Activated CD4-positive, alpha-beta T cell treated with anti-CD3 and anti-CD28 coated beads, Interleukin-2, amount 10 ng/mL, durations not matched to agents 24 days and 14 days (primary cell): Measurements from ENCODE around the gene SERPINB1. TPM values are rescaled to one million over a fixed set of nuclear protein-coding genes. Genes with fewer than 3 reads are reported as not detected.

Experiments
- DNase-seq: peaks from one replicate; pipeline ENCODE4 v3.0.0; 2022
- H3K27ac Mint-ChIP-seq: one replicate; pipeline ENCODE4 v1.8.0; 2022; ENCODE audit warnings: mild to moderate bottlenecking, mixed read lengths
- H3K27me3 Mint-ChIP-seq: one replicate; pipeline ENCODE4 v1.8.0; 2022; ENCODE audit warnings: mixed read lengths
- H3K36me3 Mint-ChIP-seq: one replicate; pipeline ENCODE4 v1.8.0; 2022; ENCODE audit warnings: low read depth, mild to moderate bottlenecking, mixed read lengths
- H3K4me1 Mint-ChIP-seq: one replicate; pipeline ENCODE4 v1.8.0; 2021; ENCODE audit warnings: mixed read lengths
- H3K4me3 Mint-ChIP-seq: one replicate; pipeline ENCODE4 v1.8.0; 2022; ENCODE audit warnings: mild to moderate bottlenecking, moderate library complexity, mixed read lengths
- H3K9me3 Mint-ChIP-seq: one replicate; pipeline ENCODE4 v1.8.0; 2021; ENCODE audit warnings: mixed read lengths
- intact Hi-C: fragments of 100-400 bp; cut with micrococcal nuclease; formaldehyde crosslinking; loops from one replicate; pipeline ENCODE4 v1.15.1; 2023
- total RNA-seq: library from RNA; stranded (reverse); gene quantifications from 2 replicates; pipeline ENCODE4 v1.2.3, GENCODE V29; 2022

Gene SERPINB1
- total RNA-seq, 1 donor from 2014 or later: 79.9 TPM

DNA sequence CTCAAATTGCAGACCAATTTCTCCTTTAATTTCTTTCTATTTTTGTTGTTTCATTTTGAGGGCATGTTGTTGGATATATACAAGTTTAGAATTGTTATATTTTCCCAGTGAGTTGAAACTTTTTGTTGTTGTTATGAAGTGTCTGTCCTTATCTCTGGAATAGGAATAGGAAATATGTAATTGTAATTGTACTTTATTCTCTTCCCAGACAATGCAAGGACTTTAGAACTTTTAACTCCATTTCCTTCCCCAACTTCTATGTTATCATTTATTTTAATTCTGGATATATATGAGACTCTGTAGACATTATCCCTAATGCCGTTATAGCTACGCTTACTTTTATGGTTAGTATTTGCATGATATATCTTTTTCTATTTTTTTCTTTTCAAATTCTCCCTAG, 12.4 kb downstream of the SERPINB1 start:
- Mint-ChIP-seq H3K27ac (no peak overlapping the region), H3K36me3 (peaks cover 24% of the 10 kb centered on the region), H3K27me3 (no peaks in the 10 kb centered on the region), H3K4me3 (no peak overlapping the region), H3K9me3 (peaks cover 2% of the 10 kb centered on the region), H3K4me1 (peaks cover 6% of the 10 kb centered on the region)
- intact Hi-C loops: no loop called here
- no peak for DNase-seq

DNA sequence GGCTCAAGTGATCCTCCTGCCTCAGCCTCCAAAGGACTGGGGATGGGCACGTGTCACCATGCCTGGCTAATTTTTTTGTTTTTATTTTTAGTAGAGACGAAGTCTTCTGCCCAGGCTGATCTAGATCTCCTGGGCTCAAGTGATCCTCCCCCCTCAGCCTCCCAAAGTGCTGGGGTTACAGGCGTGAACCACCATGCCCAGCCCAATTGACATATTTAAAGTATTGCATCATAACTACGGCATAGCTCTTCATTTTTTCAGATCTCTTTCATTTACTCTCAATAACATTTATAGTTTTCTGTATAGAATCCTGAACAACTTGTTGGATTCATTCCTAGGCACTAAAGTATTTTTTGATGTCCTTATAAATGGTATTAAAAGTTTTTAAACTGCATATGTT, 13.0 kb downstream of the SERPINB1 start:
- Mint-ChIP-seq H3K36me3 (peaks cover 21% of the 10 kb centered on the region), H3K27me3 (no peaks in the 10 kb centered on the region), H3K9me3 (no peaks in the 10 kb centered on the region), H3K27ac (no peak overlapping the region), H3K4me3 (no peak overlapping the region), H3K4me1 (peaks cover 5% of the 10 kb centered on the region)
- DNase-seq: peak; percentile 20
- intact Hi-C loops: no loop called here

DNA sequence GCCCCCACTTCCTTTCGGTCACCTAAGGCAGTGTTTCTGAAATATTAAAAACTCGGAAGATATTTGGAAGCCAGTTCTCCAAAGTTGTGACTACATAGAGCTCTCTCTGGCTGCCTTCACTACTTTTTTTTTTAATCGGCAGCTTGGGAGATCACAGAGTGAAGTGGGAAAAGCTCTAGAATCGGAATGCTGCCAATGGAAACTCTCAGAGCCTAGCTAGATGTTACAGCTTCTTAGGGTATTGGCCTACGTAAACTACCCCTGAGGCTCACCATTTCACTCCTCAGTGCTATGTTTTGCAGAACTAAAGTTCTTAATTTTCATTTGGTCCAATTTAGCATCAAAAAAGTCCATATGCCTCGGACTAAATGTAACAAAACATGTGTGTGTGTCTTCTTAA, 14.5 kb downstream of the SERPINB1 start:
- intact Hi-C loops: no loop called here

DNA sequence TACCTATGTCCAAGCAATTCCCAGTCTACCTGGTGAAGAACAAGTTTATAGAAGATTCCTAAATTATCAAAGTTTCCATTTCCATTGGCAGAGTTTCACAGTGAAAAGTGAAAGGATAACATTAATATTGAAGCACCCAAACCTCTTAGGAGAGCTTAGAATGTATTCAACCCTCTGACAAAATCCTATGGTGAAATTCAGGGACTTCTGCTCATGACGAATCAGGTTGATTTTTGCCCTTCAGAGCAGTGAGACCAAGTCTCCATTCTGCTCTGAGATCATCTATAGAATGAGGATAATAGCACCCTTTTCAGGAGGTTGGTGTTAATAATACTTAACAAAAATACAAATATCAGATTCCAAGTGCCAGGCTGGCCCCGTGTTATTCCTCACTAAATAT, 15.5 kb downstream of the SERPINB1 start:
- H3K27ac Mint-ChIP-seq: no peak overlapping the region
- no peak overlapping the region for H3K4me3 Mint-ChIP-seq
- peak; percentile 30 for DNase-seq
- intact Hi-C loops: no loop called here
- H3K9me3 Mint-ChIP-seq: no peaks in the 10 kb centered on the region
- H3K27me3 Mint-ChIP-seq: no peaks in the 10 kb centered on the region
- H3K4me1 Mint-ChIP-seq: peaks cover 7% of the 10 kb centered on the region
- peaks cover 20% of the 10 kb centered on the region for H3K36me3 Mint-ChIP-seq

More for the DNA sequence above, 14.5 kb downstream of the SERPINB1 start:
- Mint-ChIP-seq H3K4me3 (no peak overlapping the region), H3K27me3 (no peaks in the 10 kb centered on the region), H3K27ac (no peak overlapping the region), H3K4me1 (peaks cover 5% of the 10 kb centered on the region), H3K9me3 (no peaks in the 10 kb centered on the region), H3K36me3 (peaks cover 17% of the 10 kb centered on the region)
- DNase-seq: peak; percentile 30

DNA sequence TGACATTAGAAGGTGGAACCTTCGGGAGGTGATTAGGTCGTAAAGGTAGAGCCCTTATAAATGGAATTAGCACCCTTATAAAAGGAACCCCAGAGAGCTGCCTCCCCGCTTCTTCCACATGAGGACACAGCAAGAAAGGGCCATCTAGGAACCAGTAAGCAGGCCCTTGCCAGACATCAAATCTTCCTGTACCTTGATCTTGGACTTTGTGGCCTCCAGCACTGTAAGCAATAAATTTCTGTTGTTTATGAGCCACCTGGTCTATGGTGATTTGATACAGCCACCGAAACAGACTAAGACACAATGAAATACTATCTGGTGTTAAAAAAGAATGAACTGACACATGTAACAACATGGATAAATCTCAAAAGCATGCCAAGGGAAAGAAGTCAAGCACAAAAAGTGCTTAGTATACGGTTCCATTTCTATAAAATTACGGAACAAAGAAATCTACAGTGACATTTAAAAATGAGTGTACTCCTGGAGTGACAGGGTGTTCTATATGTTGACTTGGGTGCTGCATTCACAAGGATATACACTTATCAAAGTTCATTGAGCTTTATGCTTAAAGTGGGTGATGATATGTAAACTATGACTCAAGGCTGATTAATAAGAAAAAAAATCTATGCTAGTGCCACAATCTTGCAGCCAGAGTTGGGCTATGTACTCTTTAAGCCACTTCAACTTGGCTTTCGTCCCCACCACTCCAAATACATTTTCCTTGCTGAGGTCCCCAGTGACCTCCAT, 18.4 kb downstream of the SERPINB1 start:
- H3K4me1 Mint-ChIP-seq: peaks cover 21% of the 10 kb centered on the region
- DNase-seq: peak; percentile 40
- peaks cover 15% of the 10 kb centered on the region for H3K36me3 Mint-ChIP-seq
- H3K4me3 Mint-ChIP-seq: no peak overlapping the region
- intact Hi-C loops: no loop called here
- H3K27me3 Mint-ChIP-seq: no peaks in the 10 kb centered on the region
- no peak overlapping the region for H3K27ac Mint-ChIP-seq
- H3K9me3 Mint-ChIP-seq: no peaks in the 10 kb centered on the region

DNA sequence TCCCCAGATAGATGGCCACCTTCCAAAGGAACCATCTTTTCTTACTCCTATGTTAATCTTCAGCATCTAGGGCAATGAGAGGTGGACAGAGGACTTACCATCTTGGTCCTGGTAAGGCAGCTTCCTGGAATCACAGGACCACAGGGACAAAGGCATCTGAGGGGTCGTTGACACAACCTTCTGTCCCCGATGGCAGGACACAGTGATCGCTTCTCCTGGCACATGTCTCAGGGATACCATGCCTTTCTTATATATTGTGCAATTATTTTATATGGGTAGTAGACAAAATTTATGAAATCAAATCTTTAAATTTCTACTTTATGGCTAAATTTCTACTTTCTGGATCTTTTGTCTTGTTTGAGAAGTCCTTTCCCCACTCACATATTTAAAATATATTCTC, 20.1 kb downstream of the SERPINB1 start:
- peak; percentile 27 for DNase-seq
- intact Hi-C loops: no loop called here
- peaks cover 5% of the 10 kb centered on the region for H3K9me3 Mint-ChIP-seq
- H3K4me1 Mint-ChIP-seq: peaks cover 27% of the 10 kb centered on the region
- H3K27me3 Mint-ChIP-seq: no peaks in the 10 kb centered on the region
- no peak overlapping the region for H3K27ac Mint-ChIP-seq
- no peak overlapping the region for H3K4me3 Mint-ChIP-seq
- H3K36me3 Mint-ChIP-seq: peaks cover 24% of the 10 kb centered on the region

DNA sequence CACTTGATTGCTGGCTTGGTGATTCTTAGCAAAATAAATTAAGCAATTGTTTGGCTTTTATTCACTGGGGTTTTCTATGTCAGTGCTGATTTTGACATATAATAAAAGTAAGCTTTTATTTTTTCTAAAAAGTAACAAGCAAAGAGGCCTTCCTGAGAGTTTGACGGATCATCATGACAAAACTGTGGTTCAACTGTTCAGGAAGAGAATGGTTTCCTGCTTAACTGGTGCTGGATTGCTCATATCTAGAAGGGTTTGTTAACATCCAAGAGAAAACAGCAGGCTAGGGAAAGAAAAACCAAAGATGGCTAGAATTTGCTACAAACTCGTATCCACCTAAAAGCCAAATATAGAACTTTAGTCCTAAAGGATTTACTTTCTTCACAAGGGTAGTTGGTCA, 21.2 kb downstream of the SERPINB1 start:
- Mint-ChIP-seq H3K27ac (no peak overlapping the region), H3K9me3 (peaks cover 9% of the 10 kb centered on the region), H3K4me3 (no peak overlapping the region), H3K36me3 (peaks cover 31% of the 10 kb centered on the region), H3K27me3 (no peaks in the 10 kb centered on the region), H3K4me1 (peaks cover 27% of the 10 kb centered on the region)
- peak; percentile 45 for DNase-seq
- intact Hi-C loops: no loop called here

DNA sequence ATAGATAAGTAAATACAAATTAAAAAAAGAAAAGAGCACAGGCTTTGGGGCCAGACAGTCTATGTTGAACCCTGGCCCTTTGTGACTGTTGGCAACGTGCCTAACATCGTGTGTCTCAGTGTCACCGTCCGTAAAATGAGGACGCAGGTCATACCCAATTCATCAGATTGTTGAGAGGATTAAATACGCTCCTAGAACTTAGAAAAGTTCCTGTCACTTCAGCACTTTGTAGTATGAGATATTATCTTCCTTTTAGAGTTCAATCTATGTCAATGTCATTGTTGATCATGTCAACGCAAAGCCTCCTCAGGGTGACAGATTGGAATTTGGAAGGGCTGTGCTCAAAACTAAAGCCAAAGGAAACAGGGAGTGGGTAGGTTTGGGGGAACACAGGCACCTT, 21.7 kb downstream of the SERPINB1 start:
- Mint-ChIP-seq H3K36me3 (peaks cover 31% of the 10 kb centered on the region), H3K9me3 (peaks cover 9% of the 10 kb centered on the region), H3K4me3 (no peak overlapping the region), H3K27me3 (no peaks in the 10 kb centered on the region), H3K4me1 (peaks cover 27% of the 10 kb centered on the region), H3K27ac (no peak overlapping the region)
- DNase-seq: peak; percentile 40
- intact Hi-C loops: no loop called here

DNA sequence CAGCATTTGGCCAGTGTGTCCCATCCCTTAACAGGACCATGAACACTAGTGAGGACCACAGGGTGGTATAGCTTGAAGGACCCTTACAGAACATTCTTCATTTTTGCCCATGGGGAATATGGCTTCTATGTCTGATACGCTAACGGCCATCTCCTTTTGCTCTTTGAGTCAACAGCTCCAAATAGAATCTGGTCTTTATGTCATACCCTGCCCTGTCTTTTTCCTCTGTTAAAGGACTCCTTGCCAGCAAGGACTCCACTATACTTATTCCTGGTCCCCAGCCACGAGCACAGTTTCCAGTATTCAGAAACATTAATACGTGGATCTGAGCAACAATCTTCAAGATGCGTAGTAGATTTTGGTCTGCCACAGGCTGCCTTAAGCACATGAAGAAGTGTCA, 22.5 kb downstream of the SERPINB1 start:
- Mint-ChIP-seq H3K9me3 (peaks cover 9% of the 10 kb centered on the region), H3K27me3 (no peaks in the 10 kb centered on the region), H3K36me3 (peaks cover 29% of the 10 kb centered on the region), H3K27ac (no peak overlapping the region), H3K4me3 (no peak overlapping the region), H3K4me1 (peaks cover 27% of the 10 kb centered on the region)
- no peak for DNase-seq
- intact Hi-C loops: no loop called here

DNA sequence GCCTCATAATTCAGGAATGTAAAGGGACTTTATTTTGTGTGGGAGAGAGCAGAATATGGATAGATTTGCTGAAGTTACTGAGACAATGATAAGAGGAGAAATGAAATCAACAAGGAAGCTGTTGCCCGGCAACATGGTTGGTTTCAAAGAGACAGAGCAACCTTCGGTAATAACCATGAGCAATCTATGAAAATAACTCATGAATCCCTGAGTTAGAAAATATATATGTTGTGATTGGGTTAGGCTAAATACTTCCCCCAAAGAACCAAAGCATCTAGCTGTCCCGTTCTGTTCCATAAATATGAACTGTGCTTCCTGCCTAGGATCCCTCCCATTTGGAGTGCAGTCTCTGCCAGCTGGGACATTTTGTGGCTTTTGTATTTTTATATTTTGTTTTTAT, 23.1 kb downstream of the SERPINB1 start:
- H3K4me3 Mint-ChIP-seq: no peak overlapping the region
- H3K36me3 Mint-ChIP-seq: peaks cover 25% of the 10 kb centered on the region
- peaks cover 9% of the 10 kb centered on the region for H3K9me3 Mint-ChIP-seq
- no peak overlapping the region for H3K27ac Mint-ChIP-seq
- DNase-seq: no peak
- H3K4me1 Mint-ChIP-seq: peaks cover 27% of the 10 kb centered on the region
- intact Hi-C loops: no loop called here
- H3K27me3 Mint-ChIP-seq: no peaks in the 10 kb centered on the region

DNA sequence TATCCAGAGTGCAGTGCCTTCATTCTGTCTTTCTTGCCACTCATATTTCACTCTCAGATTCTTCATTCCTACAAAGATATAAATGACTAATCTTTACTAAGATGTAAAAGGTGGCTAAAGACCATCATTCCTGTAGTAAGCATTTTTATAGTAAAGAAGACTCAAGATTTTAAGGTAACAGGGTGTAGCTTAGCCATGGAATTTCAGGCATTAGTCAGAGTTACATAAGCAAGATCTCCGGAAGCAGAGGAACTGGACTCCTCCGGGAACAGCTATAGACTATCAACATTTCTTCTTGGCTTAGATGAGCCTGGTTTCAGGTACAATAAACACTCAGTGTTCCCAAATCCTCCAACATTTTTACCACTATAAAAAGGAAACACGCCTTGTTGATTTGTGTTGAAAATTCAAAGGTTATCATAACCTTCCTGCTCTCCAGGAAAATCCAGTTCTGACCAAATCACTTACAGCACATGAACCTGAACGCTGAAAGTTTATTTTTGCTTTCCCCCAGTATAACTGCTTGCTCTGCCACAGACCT, 23.7 kb downstream of the SERPINB1 start:
- Mint-ChIP-seq H3K9me3 (peaks cover 9% of the 10 kb centered on the region), H3K4me3 (no peak overlapping the region)
- intact Hi-C loops: no loop called here

DNA sequence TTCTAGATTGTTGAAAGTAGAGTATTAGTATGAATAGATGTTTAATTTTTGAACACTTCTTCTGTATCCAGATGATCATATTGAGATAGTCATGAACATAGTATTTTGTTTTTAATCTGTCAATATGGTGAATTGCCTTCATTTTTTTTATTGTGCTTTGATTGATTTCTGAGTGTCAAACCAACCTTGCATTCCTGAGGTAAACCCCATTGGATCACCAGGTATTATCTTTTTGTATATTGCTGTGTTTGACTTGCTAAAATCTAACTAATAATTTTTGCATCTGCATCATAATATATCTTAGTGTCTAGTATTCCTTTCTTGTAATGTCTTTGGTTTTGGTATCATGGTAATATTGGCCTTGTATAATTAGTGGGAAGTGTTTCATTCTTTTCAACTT, 25.5 kb downstream of the SERPINB1 start:
- Mint-ChIP-seq H3K9me3 (peaks cover 9% of the 10 kb centered on the region), H3K27me3 (no peaks in the 10 kb centered on the region)

More for the DNA sequence above, 23.7 kb downstream of the SERPINB1 start:
- Mint-ChIP-seq H3K4me1 (peaks cover 27% of the 10 kb centered on the region), H3K36me3 (peaks cover 23% of the 10 kb centered on the region), H3K27me3 (no peaks in the 10 kb centered on the region), H3K27ac (no peak overlapping the region)
- DNase-seq: no peak

DNA sequence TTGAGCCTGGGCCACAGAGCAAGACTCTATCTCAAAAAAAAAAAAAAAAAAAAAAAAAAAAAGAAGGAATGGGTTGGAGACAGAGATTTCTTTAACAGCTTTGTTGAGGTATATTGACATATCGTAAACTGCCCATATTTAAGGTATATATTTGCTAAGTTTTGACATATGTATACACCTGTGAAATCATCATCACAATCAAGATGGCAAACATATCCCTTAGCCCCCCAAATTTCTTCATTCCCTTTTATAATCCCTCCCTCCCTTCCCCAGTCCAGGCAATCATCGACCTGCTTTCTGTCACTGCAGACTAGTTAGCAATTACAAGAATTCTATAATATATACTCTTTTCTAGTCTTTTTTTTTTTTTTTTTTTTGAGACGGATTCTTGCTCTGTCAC, 29.0 kb downstream of the SERPINB1 start:
- Mint-ChIP-seq H3K27me3 (no peaks in the 10 kb centered on the region), H3K4me1 (peaks cover 16% of the 10 kb centered on the region), H3K4me3 (no peak overlapping the region), H3K9me3 (peaks cover 9% of the 10 kb centered on the region), H3K27ac (no peak overlapping the region), H3K36me3 (peaks cover 16% of the 10 kb centered on the region)
- DNase-seq: no peak
- intact Hi-C loops: no loop called here

More for the DNA sequence above, 25.5 kb downstream of the SERPINB1 start:
- Mint-ChIP-seq H3K4me1 (peaks cover 23% of the 10 kb centered on the region), H3K36me3 (peaks cover 18% of the 10 kb centered on the region), H3K27ac (no peak overlapping the region), H3K4me3 (no peak overlapping the region)
- DNase-seq: no peak
- intact Hi-C loops: no loop called here

DNA sequence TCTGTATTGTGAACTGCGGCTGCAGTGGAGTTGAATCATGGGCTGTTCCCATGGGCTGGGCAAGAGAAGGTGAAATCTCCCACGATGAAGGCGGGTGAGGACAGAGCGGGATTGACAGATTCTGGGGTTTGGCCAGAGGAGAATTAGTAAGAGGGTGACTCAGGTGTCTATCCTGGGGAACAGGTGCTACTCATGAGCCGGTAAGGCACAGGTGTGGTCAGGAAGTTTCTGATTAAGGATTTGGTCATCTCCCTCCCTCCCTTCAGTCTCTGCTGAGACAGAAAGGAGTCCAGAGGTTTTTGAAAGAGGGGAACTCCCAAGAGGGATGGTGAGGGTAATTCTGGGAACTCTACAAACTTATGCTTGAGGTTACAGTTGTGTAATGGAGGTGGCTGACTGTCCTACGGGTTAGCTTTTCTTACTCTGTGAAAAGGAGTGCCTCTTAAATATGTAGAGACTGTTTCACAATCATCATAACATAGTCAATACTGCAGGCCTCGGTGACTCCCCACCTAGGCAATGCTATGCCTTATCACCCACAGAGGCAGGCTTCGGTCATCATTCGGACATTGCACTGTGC, 31.5 kb downstream of the SERPINB1 start:
- H3K4me3 Mint-ChIP-seq: no peak overlapping the region
- H3K9me3 Mint-ChIP-seq: no peaks in the 10 kb centered on the region
- no peaks in the 10 kb centered on the region for H3K36me3 Mint-ChIP-seq
- H3K4me1 Mint-ChIP-seq: peaks cover 13% of the 10 kb centered on the region
- no peak for DNase-seq
- H3K27ac Mint-ChIP-seq: no peak overlapping the region
- intact Hi-C loops: no loop called here
- no peaks in the 10 kb centered on the region for H3K27me3 Mint-ChIP-seq
